ENCODE results near the gene SCP2D1.
"Not testable (repeated sequence)": the region's sequence is repeated elsewhere in the genome, so short reads cannot be mapped to it uniquely, and the experiment has no call there.

The SCP2D1 gene

DNA sequence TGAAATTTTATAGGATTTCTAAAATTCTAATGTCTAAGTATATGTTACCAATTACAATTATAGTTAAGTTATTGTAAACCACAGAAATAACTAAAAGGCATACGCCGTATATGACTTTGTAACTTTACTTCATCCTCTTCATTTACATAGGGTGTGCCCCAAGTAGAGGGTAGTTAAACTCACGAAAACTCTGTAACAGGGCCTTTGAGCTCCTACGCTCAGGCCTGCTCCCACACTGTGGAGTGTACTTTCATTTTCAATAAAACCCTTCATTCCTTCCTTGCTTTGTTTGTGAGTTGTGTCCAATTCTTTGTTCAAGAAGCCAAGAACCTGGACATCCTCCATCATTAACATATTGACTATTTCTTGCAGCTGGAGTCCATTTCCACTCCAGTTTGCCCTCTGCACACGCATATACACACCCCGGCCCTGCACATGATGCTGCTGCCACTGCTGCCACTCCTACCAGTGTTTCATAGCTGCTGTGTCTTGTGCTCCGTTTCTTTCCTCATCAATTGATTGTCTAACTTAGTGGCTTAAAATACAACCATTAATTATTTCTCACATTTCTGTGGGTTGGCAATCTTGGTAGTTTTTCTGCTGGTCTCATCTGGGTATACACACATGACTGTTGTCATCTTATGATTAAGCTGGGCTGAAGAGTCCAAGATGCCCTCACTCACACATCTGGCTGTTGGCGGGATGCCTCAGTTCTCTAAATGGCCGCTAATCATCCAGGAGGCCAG is 33.0 kb upstream of the SCP2D1 start:
- DNase-seq (ENCODE audit: low read depth), result no peak
- no peak overlapping the region for H3K4me3 ChIP-seq (ENCODE audit: low read depth, low read length)
- TF ChIP-seq, protein P1, sequence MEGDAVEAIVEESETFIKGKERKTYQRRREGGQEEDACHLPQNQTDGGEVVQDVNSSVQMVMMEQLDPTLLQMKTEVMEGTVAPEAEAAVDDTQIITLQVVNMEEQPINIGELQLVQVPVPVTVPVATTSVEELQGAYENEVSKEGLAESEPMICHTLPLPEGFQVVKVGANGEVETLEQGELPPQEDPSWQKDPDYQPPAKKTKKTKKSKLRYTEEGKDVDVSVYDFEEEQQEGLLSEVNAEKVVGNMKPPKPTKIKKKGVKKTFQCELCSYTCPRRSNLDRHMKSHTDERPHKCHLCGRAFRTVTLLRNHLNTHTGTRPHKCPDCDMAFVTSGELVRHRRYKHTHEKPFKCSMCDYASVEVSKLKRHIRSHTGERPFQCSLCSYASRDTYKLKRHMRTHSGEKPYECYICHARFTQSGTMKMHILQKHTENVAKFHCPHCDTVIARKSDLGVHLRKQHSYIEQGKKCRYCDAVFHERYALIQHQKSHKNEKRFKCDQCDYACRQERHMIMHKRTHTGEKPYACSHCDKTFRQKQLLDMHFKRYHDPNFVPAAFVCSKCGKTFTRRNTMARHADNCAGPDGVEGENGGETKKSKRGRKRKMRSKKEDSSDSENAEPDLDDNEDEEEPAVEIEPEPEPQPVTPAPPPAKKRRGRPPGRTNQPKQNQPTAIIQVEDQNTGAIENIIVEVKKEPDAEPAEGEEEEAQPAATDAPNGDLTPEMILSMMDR (IDR thresholded peaks at IDR 0.05; ENCODE audit: control insufficient read depth, extremely low read depth, insufficient read depth), result no peak

GRCh38 chr20:18781509-18781908 is 32.1 kb upstream of the SCP2D1 start:
- no peak for DNase-seq (ENCODE audit: low read depth)
- H3K4me3 ChIP-seq (ENCODE audit: low read depth, low read length), result no peak overlapping the region
- TF ChIP-seq, protein P1 (IDR thresholded peaks at IDR 0.05; ENCODE audit: control insufficient read depth, extremely low read depth, insufficient read depth), result no peak

- H3K4me3 ChIP-seq (ENCODE audit: low read depth, low read length), result no peak overlapping the region
- DNase-seq (ENCODE audit: low read depth), result no peak
- TF ChIP-seq, protein P1 (IDR thresholded peaks at IDR 0.05; ENCODE audit: control insufficient read depth, extremely low read depth, insufficient read depth), result no peak
Observed at GRCh38 chr20:18783385-18783959, 30.1 kb upstream of the SCP2D1 start.

DNA sequence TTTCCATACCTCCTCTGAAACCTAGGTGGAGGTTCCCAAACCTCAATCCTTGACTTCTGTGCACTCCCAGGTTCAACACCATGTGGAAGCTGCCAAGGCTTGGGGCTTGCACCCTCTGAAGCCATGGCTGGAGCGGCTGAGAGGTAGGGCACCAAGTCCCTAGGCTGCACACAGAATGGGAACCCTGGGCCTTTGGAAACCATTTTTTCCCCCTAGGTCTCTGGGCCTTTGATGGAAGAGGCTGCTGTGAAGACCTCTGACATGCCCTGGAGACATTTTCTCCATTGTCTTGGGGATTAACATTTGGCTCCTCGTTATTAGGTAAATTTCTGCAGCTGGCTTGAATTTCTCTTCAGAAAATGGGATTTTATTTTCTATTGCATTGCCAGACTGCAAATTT is 26.5 kb upstream of the SCP2D1 start:
- DNase-seq (ENCODE audit: low read depth); H3K4me3 ChIP-seq (ENCODE audit: low read depth, low read length): not testable (repeated sequence)

DNA sequence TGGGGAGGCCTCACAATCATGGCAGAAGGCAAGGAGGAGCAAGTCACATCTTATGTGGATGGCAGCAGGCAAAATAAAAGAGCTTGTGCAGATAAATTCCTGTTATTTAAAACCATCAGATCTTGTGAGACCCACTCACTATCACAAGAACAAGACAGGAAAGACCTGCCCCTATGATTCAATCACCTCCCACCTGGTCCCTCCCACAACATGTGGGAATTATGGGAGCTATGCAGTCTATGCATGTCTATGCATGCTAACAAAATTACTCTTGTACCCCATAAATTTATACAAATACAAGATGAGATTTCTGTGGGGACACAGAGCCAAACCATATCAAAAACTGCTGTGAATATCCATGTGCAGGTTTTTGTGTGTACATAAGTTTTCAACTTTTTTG is 25.6 kb upstream of the SCP2D1 start:
- no peak overlapping the region for H3K4me3 ChIP-seq (ENCODE audit: low read depth, low read length)
- no peak for DNase-seq (ENCODE audit: low read depth)
- TF ChIP-seq, protein P1 (IDR thresholded peaks at IDR 0.05; ENCODE audit: control insufficient read depth, extremely low read depth, insufficient read depth), result no peak

- TF ChIP-seq, protein P1 (IDR thresholded peaks at IDR 0.05; ENCODE audit: control insufficient read depth, extremely low read depth, insufficient read depth), result no peak
- no peak overlapping the region for H3K4me3 ChIP-seq (ENCODE audit: low read depth, low read length)
- no peak for DNase-seq (ENCODE audit: low read depth)
Observed at GRCh38 chr20:18790787-18791186, 22.8 kb upstream of the SCP2D1 start.

DNA sequence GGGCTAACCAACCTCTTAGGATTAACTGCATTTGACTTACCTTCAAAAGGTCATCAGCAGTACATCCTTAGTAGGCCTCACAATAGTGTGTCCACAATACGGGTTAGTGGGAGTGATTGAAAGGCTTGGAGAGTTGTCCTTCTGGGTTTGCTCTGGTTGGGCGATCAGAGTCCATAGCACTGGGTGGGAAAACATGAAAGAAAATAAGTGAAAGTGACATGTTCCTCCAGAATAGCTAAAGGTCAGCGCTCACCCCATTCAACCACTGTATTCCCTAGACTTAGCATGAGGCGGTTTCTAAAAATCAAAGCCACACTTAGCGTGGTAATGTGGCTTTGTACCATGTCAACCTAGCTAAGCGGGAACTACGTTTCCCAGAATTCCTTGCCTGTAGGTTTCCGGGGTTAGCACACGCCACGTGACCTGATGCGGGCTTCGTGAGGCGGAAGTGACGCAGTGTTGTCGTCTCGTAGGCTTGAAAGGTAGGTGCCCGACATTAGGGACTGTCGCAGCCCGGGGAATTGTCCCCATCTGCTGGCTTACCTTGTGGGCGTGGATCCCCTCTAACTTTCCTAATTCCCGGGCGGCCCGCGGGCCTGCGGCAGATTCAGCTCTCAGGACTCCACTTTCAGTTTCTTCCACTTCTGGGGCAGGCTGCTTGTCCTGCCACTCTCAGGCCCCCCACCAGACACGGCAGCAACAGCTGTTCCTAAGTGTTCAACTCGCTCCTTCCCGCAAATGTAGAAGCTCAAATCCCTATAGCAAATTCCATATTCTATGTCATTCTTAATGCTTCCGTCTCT is 19.8 kb upstream of the SCP2D1 start:
- peak overlapping the region; percentile 79 for H3K4me3 ChIP-seq (ENCODE audit: low read depth, low read length)
- DNase-seq (ENCODE audit: low read depth), result peak; percentile 91
- TF ChIP-seq, protein P1 (IDR thresholded peaks at IDR 0.05; ENCODE audit: control insufficient read depth, extremely low read depth, insufficient read depth), result peak; percentile 43
